PFSK-1 (cell line): ENCODE results near the gene COL1A2.

Source experiments
- FOXP2 ChIP-seq: optimal IDR thresholded peaks from 2 replicates; pipeline ENCODE3; 2011; ENCODE audit warnings: borderline replicate concordance, control low read depth, inconsistent platforms; ENCODE audit not compliant: insufficient read depth; ENCODE audit errors: extremely low read length, extremely low read depth
- POLR2AphosphoS5 ChIP-seq: IDR thresholded peaks from 2 replicates; pipeline ENCODE4 v1.6.1; 2012; ENCODE audit warnings: low read depth, mild to moderate bottlenecking, control low read depth, low read length, moderate library complexity
- SIN3A ChIP-seq: IDR thresholded peaks from 2 replicates; pipeline ENCODE4 v1.6.1; 2012; ENCODE audit warnings: mild to moderate bottlenecking, low read length, moderate library complexity, borderline replicate concordance; ENCODE audit not compliant: insufficient read depth
- TAF1 ChIP-seq: IDR thresholded peaks from 2 replicates; pipeline ENCODE4 v1.6.1; 2012; ENCODE audit warnings: low read length, control low read depth, borderline replicate concordance; ENCODE audit not compliant: insufficient read depth
- TF ChIP-seq, protein P1 (sequence below), 2 experiments: IDR thresholded peaks; 2 replicates each; pipeline versions ENCODE4 v1.6.1 to v1.8.0; 2011 to 2012; ENCODE audit warnings: low read depth in 2 of 2, low read length in 2 of 2, control low read depth in 1 of 2, inconsistent platforms in 1 of 2, mild to moderate bottlenecking in 1 of 2, moderate library complexity in 1 of 2; ENCODE audit not compliant: insufficient read depth in 1 of 2

The COL1A2 gene

DNA sequence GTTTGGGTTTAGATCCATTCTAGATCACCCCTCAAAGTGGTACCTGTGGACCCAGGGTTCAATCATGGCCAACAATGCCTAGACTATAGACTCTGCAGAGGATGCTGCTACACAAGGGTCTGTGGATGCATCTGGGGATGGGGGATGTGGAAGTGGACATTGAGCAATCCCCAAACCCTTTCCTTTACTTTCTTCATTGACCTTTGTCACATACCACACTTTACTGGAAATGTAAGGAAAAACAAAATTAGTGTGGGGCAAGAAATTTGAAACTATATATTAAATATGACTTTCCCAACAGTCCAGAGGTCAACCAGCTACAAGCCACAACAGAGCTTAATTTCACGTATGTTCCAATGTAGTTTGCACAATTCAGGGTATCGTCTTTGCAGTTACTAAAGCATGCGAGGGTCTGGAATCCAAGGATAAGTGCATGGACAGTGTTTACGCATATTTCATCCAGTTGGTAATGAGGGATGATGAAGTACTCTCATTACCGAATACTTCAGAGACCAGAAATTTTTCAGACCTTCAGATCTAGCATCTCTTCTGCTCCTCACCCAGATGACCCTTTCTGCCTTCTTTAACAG, 81.7 kb downstream of the COL1A2 start:
- TF ChIP-seq TAF1 (no peak), POLR2AphosphoS5 (no peak), FOXP2 (no peak), SIN3A (no peak)
- TF ChIP-seq, protein P1, sequence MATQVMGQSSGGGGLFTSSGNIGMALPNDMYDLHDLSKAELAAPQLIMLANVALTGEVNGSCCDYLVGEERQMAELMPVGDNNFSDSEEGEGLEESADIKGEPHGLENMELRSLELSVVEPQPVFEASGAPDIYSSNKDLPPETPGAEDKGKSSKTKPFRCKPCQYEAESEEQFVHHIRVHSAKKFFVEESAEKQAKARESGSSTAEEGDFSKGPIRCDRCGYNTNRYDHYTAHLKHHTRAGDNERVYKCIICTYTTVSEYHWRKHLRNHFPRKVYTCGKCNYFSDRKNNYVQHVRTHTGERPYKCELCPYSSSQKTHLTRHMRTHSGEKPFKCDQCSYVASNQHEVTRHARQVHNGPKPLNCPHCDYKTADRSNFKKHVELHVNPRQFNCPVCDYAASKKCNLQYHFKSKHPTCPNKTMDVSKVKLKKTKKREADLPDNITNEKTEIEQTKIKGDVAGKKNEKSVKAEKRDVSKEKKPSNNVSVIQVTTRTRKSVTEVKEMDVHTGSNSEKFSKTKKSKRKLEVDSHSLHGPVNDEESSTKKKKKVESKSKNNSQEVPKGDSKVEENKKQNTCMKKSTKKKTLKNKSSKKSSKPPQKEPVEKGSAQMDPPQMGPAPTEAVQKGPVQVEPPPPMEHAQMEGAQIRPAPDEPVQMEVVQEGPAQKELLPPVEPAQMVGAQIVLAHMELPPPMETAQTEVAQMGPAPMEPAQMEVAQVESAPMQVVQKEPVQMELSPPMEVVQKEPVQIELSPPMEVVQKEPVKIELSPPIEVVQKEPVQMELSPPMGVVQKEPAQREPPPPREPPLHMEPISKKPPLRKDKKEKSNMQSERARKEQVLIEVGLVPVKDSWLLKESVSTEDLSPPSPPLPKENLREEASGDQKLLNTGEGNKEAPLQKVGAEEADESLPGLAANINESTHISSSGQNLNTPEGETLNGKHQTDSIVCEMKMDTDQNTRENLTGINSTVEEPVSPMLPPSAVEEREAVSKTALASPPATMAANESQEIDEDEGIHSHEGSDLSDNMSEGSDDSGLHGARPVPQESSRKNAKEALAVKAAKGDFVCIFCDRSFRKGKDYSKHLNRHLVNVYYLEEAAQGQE (IDR thresholded peaks at IDR 0.05; ENCODE audit: insufficient read depth in 1 of 2, low read depth in 2 of 2, low read length in 2 of 2): no peak

DNA sequence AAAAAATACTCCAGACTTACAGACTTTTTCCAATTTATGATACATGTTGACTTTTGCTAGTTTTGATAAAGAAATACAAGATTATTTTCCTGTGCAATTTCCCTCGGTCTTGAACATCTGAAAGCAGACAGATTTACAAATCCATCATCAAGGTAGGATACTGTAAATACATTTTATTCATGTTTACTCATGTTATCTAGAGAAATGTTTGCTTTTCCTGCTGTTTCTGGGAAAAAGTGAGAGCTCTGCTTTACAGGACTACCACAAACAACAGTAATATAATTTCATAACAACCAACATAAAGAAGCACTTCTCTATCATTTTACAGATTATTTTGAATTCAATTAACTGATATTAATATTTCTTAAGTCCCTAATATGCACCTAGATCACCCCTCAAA, 83.2 kb downstream of the COL1A2 start:
- TF ChIP-seq, protein P1 (IDR thresholded peaks at IDR 0.05; ENCODE audit: insufficient read depth in 1 of 2, low read depth in 2 of 2, low read length in 2 of 2): no peak
- TF ChIP-seq POLR2AphosphoS5 (no peak), SIN3A (no peak), TAF1 (no peak), FOXP2 (no peak)

DNA sequence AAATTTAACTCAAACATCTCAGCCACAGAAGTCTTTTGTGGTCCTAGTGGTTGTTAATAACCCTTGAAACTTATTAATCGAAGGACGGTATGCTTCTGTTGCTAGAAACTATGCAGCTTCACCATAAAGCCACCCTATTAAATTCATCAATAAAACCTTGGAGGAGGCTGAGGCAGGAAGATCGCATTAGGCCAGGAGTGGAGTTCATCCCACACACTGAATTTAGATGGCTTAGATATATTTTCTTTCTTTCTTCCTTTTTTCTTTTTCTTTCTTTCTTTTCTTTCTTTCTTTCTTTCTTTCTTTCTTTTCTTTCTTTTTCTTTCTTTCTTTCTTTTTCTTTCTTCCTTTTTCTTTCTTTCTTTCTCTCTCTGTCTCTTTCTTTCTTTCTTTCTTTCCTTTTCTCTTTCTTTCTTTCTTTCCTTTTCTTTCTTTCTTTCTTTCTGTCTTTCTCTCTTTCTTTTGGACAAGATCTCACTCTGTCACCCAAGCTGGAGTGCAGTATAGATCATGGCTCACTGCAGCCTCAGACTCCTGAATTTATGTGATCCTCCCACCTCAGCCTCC, 84.0 kb downstream of the COL1A2 start:
- TF ChIP-seq FOXP2 (no peak), POLR2AphosphoS5 (no peak), SIN3A (no peak), TAF1 (no peak)
- TF ChIP-seq, protein P1 (IDR thresholded peaks at IDR 0.05; ENCODE audit: insufficient read depth in 1 of 2, low read depth in 2 of 2, low read length in 2 of 2): no peak
